Spleen (tissue), 11 donors: ENCODE measurements around the gene ADARB2. TPM values are rescaled to one million over a fixed set of nuclear protein-coding genes. Genes with fewer than 3 reads are reported as not detected.

Experiments used
- DNase-seq: peaks from one replicate; pipeline ENCODE4 v3.0.0-alpha.2; 2020
- H3K27ac ChIP-seq, 8 donors: fragments of 200-600 bp; sonication (generic) in 7 of 8; 1 replicate in 4 of 8; 2 replicates in 4 of 8; pipeline versions ENCODE4 v1.5.0 to v1.8.0; 2016 to 2021; ENCODE audit warnings: inconsistent platforms in 4 of 8, mild to moderate bottlenecking in 4 of 8, moderate library complexity in 1 of 8
- H3K27me3 ChIP-seq, 7 donors: fragments of 200-600 bp; sonication (generic) in 6 of 7; replicated peaks in 1 of 7; 1 replicate in 4 of 7; 2 replicates in 3 of 7; pipeline versions ENCODE4 v1.5.0 to v1.8.0; 2016 to 2021; ENCODE audit warnings: inconsistent platforms in 3 of 7, mild to moderate bottlenecking in 1 of 7
- H3K36me3 ChIP-seq, 6 donors: fragments of 200-600 bp; sonication (generic) in 5 of 6; 1 replicate in 4 of 6; 2 replicates in 2 of 6; pipeline versions ENCODE4 v1.5.0 to v1.8.0; 2016 to 2021; ENCODE audit warnings: inconsistent platforms in 2 of 6
- H3K4me1 ChIP-seq, 6 donors: fragments of 200-600 bp; sonication (generic) in 5 of 6; 1 replicate in 3 of 6; 2 replicates in 3 of 6; pipeline versions ENCODE4 v1.5.0 to v1.8.0; 2016 to 2021; ENCODE audit warnings: inconsistent platforms in 3 of 6
- H3K4me3 ChIP-seq, 8 donors: fragments of 200-600 bp; sonication (generic) in 7 of 8; 1 replicate in 4 of 8; 2 replicates in 4 of 8; pipeline versions ENCODE4 v1.5.0 to v1.8.0; 2016 to 2021; ENCODE audit warnings: inconsistent platforms in 4 of 8, mild to moderate bottlenecking in 4 of 8, moderate library complexity in 2 of 8
- H3K9me3 ChIP-seq, 8 donors: fragments of 200-600 bp; sonication (generic) in 7 of 8; 1 replicate in 4 of 8; 2 replicates in 4 of 8; pipeline versions ENCODE4 v1.5.0 to v1.8.0; 2016 to 2021; ENCODE audit warnings: inconsistent platforms in 4 of 8
- CTCF ChIP-seq, 11 experiments: fragments of 200-600 bp in 7 of 11; fragments of 450-650 bp in 4 of 11; sonication (generic) in 4 of 11; IDR thresholded peaks in 8 of 11; conservative IDR thresholded peaks in 3 of 11; 1 replicate in 7 of 11; 2 replicates in 4 of 11; pipeline versions ENCODE4 v1.4.0 to v1.8.0; 2016 to 2021; ENCODE audit warnings: antibody characterized with exemption in 11 of 11, inconsistent platforms in 4 of 11, mild to moderate bottlenecking in 1 of 11
- POLR2A ChIP-seq, 3 donors: fragments of 450-650 bp; IDR thresholded peaks; one replicate each; pipeline ENCODE4 v1.5.1; 2017; ENCODE audit warnings: antibody characterized with exemption in 3 of 3, mild to moderate bottlenecking in 1 of 3
- POLR2AphosphoS5 ChIP-seq, 3 donors: sonication (generic); formaldehyde crosslinking; IDR thresholded peaks; one replicate each; pipeline ENCODE4 v1.5.1; 2017; ENCODE audit warnings: antibody characterized with exemption in 3 of 3
- WGBS, 5 donors: extraction: QIAGEN DNeasy Blood & Tissue Kit in 3 of 5; methylation state at CpG; one replicate each; pipeline versions ENCODE4 v1.1.5 to v1.1.7; 2013 to 2018; 5-methylcytosine and 5-hydroxymethylcytosine counted together
- intact Hi-C: fragments of 100-400 bp; cut with DNase I; formaldehyde crosslinking; loops from one replicate; pipeline ENCODE4 v1.15.0; 2023; ENCODE audit warnings: low total_unique reads
- polyA plus RNA-seq, 3 donors: library from polyadenylated mRNA; stranded (reverse); fragments of 200-250 nt; gene quantifications; one replicate each; pipeline ENCODE4 v1.2.1, GENCODE V29; 2013
- total RNA-seq, 7 donors: library from RNA; depleted of rRNA in 3 of 7; stranded (reverse); fragments of >200 nt in 3 of 7; fragmentation: NEBNext Ultra II Directional in 4 of 7; extraction: Animal tissue kit (Norgen Biotek cat#: 25700) in 4 of 7; gene quantifications; one replicate each; pipeline versions ENCODE4 v1.1.0 to v1.2.1, GENCODE V29; 2016 to 2021
- donor health status: healthy with polysubstance abuse.
- donor health status: DM: no; HTN: no; CAD: no; lungs with moderate emphysema.
- donor health status: DM: no; HTN: no; CAD: no.
- donor health status: Bipolar disorder and iron deficiency.
- donor health status: healthy.
- donor health status: DM: no; HTN: no; CAD: no.
- donor health status: DM: yes; HTN: yes; CAD: no.

ADARB2 gene
- total and polyA plus RNA-seq, 10 donors, result 0.05 to 8.1 (median 0.96) TPM

- no peak for DNase-seq
- 70 to 94% (median 79%) methylated on average over 11 of the region's 11 CpGs for WGBS, 5 donors
- TF ChIP-seq CTCF (IDR thresholded peaks at IDR 0.05 in 8 of 11, conservative IDR thresholded peaks at IDR 0.05 in 3 of 11), result no peak
- TF ChIP-seq POLR2A (IDR thresholded peaks at IDR 0.05), result no peak
- no peak for TF ChIP-seq POLR2AphosphoS5 (IDR thresholded peaks at IDR 0.05)
Observed at GRCh38 chr10:1653321-1653720, 84.0 kb downstream of the ADARB2 start.

GRCh38 chr10:1652151-1652550 is 85.2 kb downstream of the ADARB2 start:
- 62 to 68% (median 64%) methylated on average over 8 to 9 of the region's 9 CpGs for WGBS, 5 donors
- H3K4me3 ChIP-seq, result no peak overlapping the region
- no peak overlapping the region for H3K27ac ChIP-seq
- no peaks in the 10 kb centered on the region for H3K36me3 ChIP-seq
- H3K4me1 ChIP-seq, result no peaks in the 10 kb centered on the region
- no peak for TF ChIP-seq CTCF (IDR thresholded peaks at IDR 0.05 in 8 of 11, conservative IDR thresholded peaks at IDR 0.05 in 3 of 11)
- TF ChIP-seq POLR2A (IDR thresholded peaks at IDR 0.05), result no peak
- no peak for TF ChIP-seq POLR2AphosphoS5 (IDR thresholded peaks at IDR 0.05)
- peaks cover 0 to 33% (median 0%) of the 10 kb centered on the region in 7 donors for H3K27me3 ChIP-seq
- H3K9me3 ChIP-seq, result no peaks in the 10 kb centered on the region
- intact Hi-C loops, result no loop called here
- no peak for DNase-seq

More at GRCh38 chr10:1653321-1653720, 84.0 kb downstream of the ADARB2 start:
- Histone ChIP-seq H3K4me1 (no peaks in the 10 kb centered on the region), H3K27me3 (peaks cover 0 to 36% (median 0%) of the 10 kb centered on the region in 7 donors), H3K4me3 (no peak overlapping the region), H3K9me3 (no peaks in the 10 kb centered on the region), H3K27ac (no peak overlapping the region), H3K36me3 (no peaks in the 10 kb centered on the region)
- intact Hi-C loops, result no loop called here

- Histone ChIP-seq H3K9me3 (no peaks in the 10 kb centered on the region), H3K36me3 (no peaks in the 10 kb centered on the region), H3K27ac (no peak overlapping the region), H3K27me3 (peaks cover 0 to 33% (median 0%) of the 10 kb centered on the region in 7 donors), H3K4me3 (no peak overlapping the region), H3K4me1 (no peaks in the 10 kb centered on the region)
- DNase-seq, result no peak
- intact Hi-C loops, result no loop called here
- TF ChIP-seq POLR2A (IDR thresholded peaks at IDR 0.05), result no peak
- TF ChIP-seq POLR2AphosphoS5 (IDR thresholded peaks at IDR 0.05), result no peak
- TF ChIP-seq CTCF (IDR thresholded peaks at IDR 0.05 in 8 of 11, conservative IDR thresholded peaks at IDR 0.05 in 3 of 11), result no peak
- WGBS, 5 donors, result 74 to 86% (median 82%) methylated on average over 13 to 20 of the region's 20 CpGs
Observed at GRCh38 chr10:1651270-1651966, 85.9 kb downstream of the ADARB2 start.

GRCh38 chr10:1650542-1651269 is 86.6 kb downstream of the ADARB2 start:
- no peak overlapping the region for H3K27ac ChIP-seq
- no peaks in the 10 kb centered on the region for H3K36me3 ChIP-seq
- 77 to 84% (median 80%) methylated on average over 22 to 25 of the region's 25 CpGs for WGBS, 5 donors
- intact Hi-C loops, result no loop called here
- no peaks in the 10 kb centered on the region for H3K9me3 ChIP-seq
- peaks cover 0 to 33% (median 0%) of the 10 kb centered on the region in 7 donors for H3K27me3 ChIP-seq
- no peak for DNase-seq
- TF ChIP-seq POLR2A (IDR thresholded peaks at IDR 0.05) (no peak), CTCF (IDR thresholded peaks at IDR 0.05 in 8 of 11, conservative IDR thresholded peaks at IDR 0.05 in 3 of 11) (no peak), POLR2AphosphoS5 (IDR thresholded peaks at IDR 0.05) (no peak)
- H3K4me3 ChIP-seq, result no peak overlapping the region
- no peaks in the 10 kb centered on the region for H3K4me1 ChIP-seq
